Endodermal cell (in vitro differentiated cells): ENCODE data around the gene CACNA1S. TPM values are rescaled to one million over a fixed set of nuclear protein-coding genes. Genes with fewer than 3 reads are reported as not detected.

Experiments used
- DNase-seq: peaks from one replicate; pipeline ENCODE4 v3.0.0-alpha.2; 2017
- H3K27ac ChIP-seq: 2 replicates; pipeline ENCODE4 v1.5.1; 2013; ENCODE audit warnings: mild to moderate bottlenecking, low read depth, low read length, moderate library complexity
- H3K27me3 ChIP-seq: 2 replicates; pipeline ENCODE4 v1.6.1; 2013; ENCODE audit warnings: mild to moderate bottlenecking, low read length, moderate library complexity; ENCODE audit not compliant: insufficient read depth, control insufficient read depth, poor library complexity, severe bottlenecking
- H3K36me3 ChIP-seq: 2 replicates; pipeline ENCODE4 v1.7.0; 2013; ENCODE audit warnings: mild to moderate bottlenecking, low read length, moderate library complexity; ENCODE audit not compliant: control insufficient read depth, insufficient read depth
- H3K4me1 ChIP-seq: one replicate; pipeline ENCODE4 v1.7.0; 2013; ENCODE audit warnings: low read length; ENCODE audit not compliant: control insufficient read depth, insufficient read depth
- H3K4me3 ChIP-seq: 2 replicates; pipeline ENCODE4 v1.5.1; 2013; ENCODE audit warnings: mild to moderate bottlenecking, low read length, moderate library complexity
- H3K9ac ChIP-seq: 2 replicates; pipeline ENCODE4 v1.6.1; 2013; ENCODE audit warnings: mild to moderate bottlenecking, low read length, moderate library complexity; ENCODE audit not compliant: poor library complexity, severe bottlenecking; ENCODE audit errors: extremely low read depth
- H3K9me3 ChIP-seq: 2 replicates; pipeline ENCODE4 v1.6.1; 2013; ENCODE audit warnings: mild to moderate bottlenecking, low read length, moderate library complexity; ENCODE audit not compliant: control insufficient read depth
- H3K27ac Mint-ChIP-seq: 2 replicates; pipeline ENCODE4 v1.8.0; 2020; ENCODE audit warnings: mixed read lengths
- H3K27me3 Mint-ChIP-seq: 2 replicates; pipeline ENCODE4 v1.8.0; 2021; ENCODE audit warnings: mild to moderate bottlenecking, mixed read lengths; ENCODE audit not compliant: insufficient read depth
- H3K36me3 Mint-ChIP-seq: 2 replicates; pipeline ENCODE4 v1.8.0; 2020; ENCODE audit warnings: low read depth, mixed read lengths
- H3K4me1 Mint-ChIP-seq: 2 replicates; pipeline ENCODE4 v1.8.0; 2020; ENCODE audit warnings: mixed read lengths
- H3K4me3 Mint-ChIP-seq: 2 replicates; pipeline ENCODE4 v1.8.0; 2020; ENCODE audit warnings: mild to moderate bottlenecking, moderate library complexity, mixed read lengths
- H3K9me3 Mint-ChIP-seq: 2 replicates; pipeline ENCODE4 v1.8.0; 2020; ENCODE audit warnings: mild to moderate bottlenecking, mixed read lengths
- WGBS, 2 experiments: methylation state at CpG; one replicate each; pipeline versions ENCODE4 v1.1.5 to v1.1.7; 2013; ENCODE audit warnings: missing lambda C conversion rate in 2 of 2, mixed read lengths in 1 of 2; ENCODE audit not compliant: insufficient coverage in 1 of 2, insufficient read length in 1 of 2; 5-methylcytosine and 5-hydroxymethylcytosine counted together
- total RNA-seq, 2 donors: library from RNA; stranded (reverse); fragmentation: NEBNext Ultra II Directional in 1 of 2; extraction: Animal tissue kit (Norgen Biotek cat#: 25700) in 1 of 2; gene quantifications; 2 replicates in 1 of 2; 3 replicates in 1 of 2; pipeline ENCODE4 v1.2.1, GENCODE V29; 2021
- TF ChIP-seq, protein P1 (sequence below): fragments of 200-600 bp; sonication (generic); conservative IDR thresholded peaks from 2 replicates; pipeline ENCODE4 v1.5.0; 2021; ENCODE audit warnings: antibody characterized with exemption, mild to moderate bottlenecking

The CACNA1S gene
- total RNA-seq, 2 donors from 2014 or later = 0.11 to 0.13 TPM

DNA sequence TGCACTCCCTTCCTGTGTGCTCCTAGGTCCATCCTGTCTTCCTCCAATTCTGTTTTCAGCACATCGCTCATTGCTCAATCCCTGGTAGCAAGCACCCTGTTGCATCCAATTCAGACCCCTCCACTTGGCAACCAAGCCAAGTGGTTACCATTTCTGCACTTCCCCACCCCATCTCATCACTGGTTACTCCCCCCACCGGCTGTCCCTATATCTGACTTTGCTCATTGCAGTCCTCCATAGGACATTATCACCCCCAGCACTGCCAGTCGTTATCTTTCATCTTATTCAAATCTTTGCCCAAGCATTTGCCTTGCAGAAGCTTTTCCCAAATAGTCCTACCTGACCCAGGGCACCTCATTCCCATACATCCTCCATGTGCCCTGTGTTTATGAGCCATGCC, 44.1 kb upstream of the CACNA1S start:
- no peak for DNase-seq
- Mint-ChIP-seq H3K4me3 (no peak overlapping the region), H3K27ac (no peak overlapping the region), H3K27me3 (peaks cover 2% of the 10 kb centered on the region), H3K36me3 (peaks cover 13% of the 10 kb centered on the region), H3K4me1 (peaks cover 41% of the 10 kb centered on the region), H3K9me3 (no peaks in the 10 kb centered on the region)
- TF ChIP-seq, protein P1, sequence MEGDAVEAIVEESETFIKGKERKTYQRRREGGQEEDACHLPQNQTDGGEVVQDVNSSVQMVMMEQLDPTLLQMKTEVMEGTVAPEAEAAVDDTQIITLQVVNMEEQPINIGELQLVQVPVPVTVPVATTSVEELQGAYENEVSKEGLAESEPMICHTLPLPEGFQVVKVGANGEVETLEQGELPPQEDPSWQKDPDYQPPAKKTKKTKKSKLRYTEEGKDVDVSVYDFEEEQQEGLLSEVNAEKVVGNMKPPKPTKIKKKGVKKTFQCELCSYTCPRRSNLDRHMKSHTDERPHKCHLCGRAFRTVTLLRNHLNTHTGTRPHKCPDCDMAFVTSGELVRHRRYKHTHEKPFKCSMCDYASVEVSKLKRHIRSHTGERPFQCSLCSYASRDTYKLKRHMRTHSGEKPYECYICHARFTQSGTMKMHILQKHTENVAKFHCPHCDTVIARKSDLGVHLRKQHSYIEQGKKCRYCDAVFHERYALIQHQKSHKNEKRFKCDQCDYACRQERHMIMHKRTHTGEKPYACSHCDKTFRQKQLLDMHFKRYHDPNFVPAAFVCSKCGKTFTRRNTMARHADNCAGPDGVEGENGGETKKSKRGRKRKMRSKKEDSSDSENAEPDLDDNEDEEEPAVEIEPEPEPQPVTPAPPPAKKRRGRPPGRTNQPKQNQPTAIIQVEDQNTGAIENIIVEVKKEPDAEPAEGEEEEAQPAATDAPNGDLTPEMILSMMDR = no peak
- peaks cover 4% of the 10 kb centered on the region for H3K4me1 ChIP-seq
- WGBS, 2 experiments = 86 to 96% methylated on average over 3 of the region's 3 CpGs
- no peaks in the 10 kb centered on the region for H3K27me3 ChIP-seq
- H3K36me3 ChIP-seq = peaks cover 16% of the 10 kb centered on the region
- no peak overlapping the region for H3K9ac ChIP-seq
- no peak overlapping the region for H3K27ac ChIP-seq
- no peak overlapping the region for H3K4me3 ChIP-seq
- no peaks in the 10 kb centered on the region for H3K9me3 ChIP-seq

DNA sequence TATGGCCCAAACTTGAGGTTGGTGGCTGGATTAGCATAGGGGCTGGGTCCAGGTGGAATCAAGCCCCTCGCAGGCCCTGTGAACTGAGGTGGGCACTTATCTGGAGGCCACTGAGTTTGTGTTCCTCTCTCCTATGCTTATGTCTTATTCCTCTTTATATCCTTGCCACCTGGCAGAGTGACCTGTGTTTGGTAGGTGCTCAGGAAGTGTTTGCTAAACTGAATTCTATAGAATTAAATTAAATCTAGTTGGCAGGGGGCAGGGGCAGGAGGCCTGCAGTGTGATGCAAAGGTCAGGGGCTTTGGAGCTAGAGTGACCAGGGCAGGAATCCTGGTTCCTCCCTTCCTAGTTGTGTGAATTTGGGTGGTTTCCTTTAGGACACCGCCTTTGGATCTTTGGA, 43.1 kb upstream of the CACNA1S start:
- H3K27ac ChIP-seq = no peak overlapping the region
- Mint-ChIP-seq H3K36me3 (peaks cover 23% of the 10 kb centered on the region), H3K4me3 (no peak overlapping the region), H3K27me3 (peaks cover 2% of the 10 kb centered on the region), H3K9me3 (no peaks in the 10 kb centered on the region), H3K27ac (no peak overlapping the region), H3K4me1 (peaks cover 41% of the 10 kb centered on the region)
- H3K36me3 ChIP-seq = peaks cover 26% of the 10 kb centered on the region
- DNase-seq = no peak
- 83 to 95% methylated on average over 2 of the region's 2 CpGs for WGBS, 2 experiments
- no peaks in the 10 kb centered on the region for H3K27me3 ChIP-seq
- peaks cover 4% of the 10 kb centered on the region for H3K4me1 ChIP-seq
- TF ChIP-seq, protein P1 = no peak
- no peaks in the 10 kb centered on the region for H3K9me3 ChIP-seq
- no peak overlapping the region for H3K4me3 ChIP-seq
- no peak overlapping the region for H3K9ac ChIP-seq

DNA sequence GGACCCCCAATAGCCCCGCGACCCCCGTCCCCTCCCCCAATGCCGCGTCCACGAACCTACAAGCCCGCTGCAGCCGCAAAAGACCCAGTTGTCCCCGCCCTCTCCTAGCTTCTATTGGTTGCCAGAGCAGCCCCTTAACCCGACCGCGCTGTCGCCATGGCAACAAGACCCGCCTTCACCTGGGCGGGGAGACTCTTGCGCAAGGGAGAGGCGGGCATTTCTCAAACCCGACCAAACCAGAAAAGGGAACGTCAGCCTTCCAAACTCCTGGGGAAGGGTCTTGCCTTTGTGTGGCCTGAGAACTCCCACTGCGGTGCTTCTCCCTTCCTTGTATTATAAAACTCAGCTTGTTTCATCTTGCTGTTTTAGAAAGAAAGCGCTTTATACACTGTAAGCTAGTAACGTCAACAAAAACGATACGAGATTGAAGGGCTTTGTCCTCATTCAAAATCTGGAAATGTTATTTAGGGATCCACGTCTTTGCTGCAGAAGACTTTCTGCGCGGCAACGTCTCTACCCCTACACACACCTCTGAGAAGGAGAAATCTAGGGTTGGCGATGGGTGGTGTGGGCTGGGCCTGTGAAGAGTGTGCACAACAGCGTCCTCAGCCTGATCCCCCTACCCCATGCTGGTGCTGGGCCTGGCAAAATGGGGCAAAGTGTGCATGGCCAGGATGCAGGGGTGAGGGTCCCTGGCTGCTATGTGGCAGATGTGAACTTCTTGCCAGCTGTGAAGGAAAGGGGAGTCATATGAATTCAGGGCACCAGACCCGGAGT, 42.4 kb upstream of the CACNA1S start, which contains the start of gene TMEM9:
Gene TMEM9, minus strand, starts transcription at position 86 of the 777 bp plus-strand sequence. CDS start 551 bp downstream, outside the sequence.
- H3K4me1 ChIP-seq = peaks cover 4% of the 10 kb centered on the region
- TF ChIP-seq, protein P1 = no peak
- H3K27ac ChIP-seq = peak within 1 kb of the TSS; percentile 88
- peak within 1 kb of the TSS; percentile 83 for H3K9ac ChIP-seq
- H3K9me3 Mint-ChIP-seq = no peaks in the 10 kb centered on the region
- WGBS, 2 experiments = 24 to 43% methylated on average over 10 to 31 of the region's 31 CpGs
- peaks cover 2% of the 10 kb centered on the region for H3K27me3 Mint-ChIP-seq
- H3K36me3 ChIP-seq = peaks cover 34% of the 10 kb centered on the region
- H3K4me1 Mint-ChIP-seq = peaks cover 41% of the 10 kb centered on the region
- peak; percentile 99 for DNase-seq
- H3K4me3 ChIP-seq = peak within 1 kb of the TSS; percentile 88
- H3K27ac Mint-ChIP-seq = peak within 1 kb of the TSS; percentile 94
- peak within 1 kb of the TSS; percentile 87 for H3K4me3 Mint-ChIP-seq
- H3K27me3 ChIP-seq = no peaks in the 10 kb centered on the region
- H3K36me3 Mint-ChIP-seq = peaks cover 28% of the 10 kb centered on the region
- H3K9me3 ChIP-seq = no peaks in the 10 kb centered on the region
